T-helper 22 cell (primary cell): ENCODE measurements around the gene FLNA.
"Not testable (repeated sequence)": the region's sequence is repeated elsewhere in the genome, so short reads cannot be mapped to it uniquely, and the experiment has no call there.

Experiments used
- DNase-seq: peaks from one replicate; pipeline ENCODE4 v3.0.0-alpha.2; 2020; ENCODE audit warnings: low read depth

The FLNA gene

DNA sequence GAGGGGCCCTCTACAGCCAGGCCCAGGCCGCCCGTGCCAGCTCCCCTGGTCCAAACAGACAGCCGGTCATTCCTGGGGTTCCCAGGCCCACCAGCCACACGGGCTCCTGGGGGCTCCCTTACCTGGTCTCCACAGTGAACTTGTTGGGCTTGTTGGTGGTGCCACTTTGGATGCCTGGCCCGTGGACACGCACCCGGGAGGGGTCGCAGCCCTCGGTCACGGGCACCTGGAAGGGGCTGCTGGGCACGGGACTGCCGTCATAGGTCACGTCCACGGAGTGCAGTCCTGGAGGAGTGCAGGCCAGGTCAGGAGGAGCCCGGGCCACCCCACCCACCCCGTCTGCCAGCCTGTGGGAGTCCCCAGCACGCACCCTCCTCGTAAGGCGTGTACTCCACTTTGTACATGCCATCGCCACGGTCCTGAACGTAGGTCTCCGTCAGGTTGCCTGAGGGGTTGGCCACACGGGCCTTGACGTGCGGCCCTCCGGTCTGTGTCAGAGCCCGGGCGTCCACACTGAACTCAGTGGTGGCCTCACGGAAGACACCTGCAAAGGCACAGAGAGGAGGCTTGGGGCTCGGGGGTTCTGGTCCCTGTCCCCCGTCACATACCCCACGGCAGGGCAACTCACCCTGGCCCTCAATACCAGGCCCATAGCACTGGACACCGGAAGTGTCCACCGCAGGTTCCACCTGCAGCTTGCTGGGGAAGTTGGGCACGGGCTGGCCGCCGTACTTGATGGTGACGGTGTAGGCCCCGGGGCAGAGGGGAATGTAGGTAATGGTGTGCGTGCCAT is 14.9 kb downstream of the FLNA start:
- DNase-seq, result no peak

- no peak for DNase-seq
Observed at GRCh38 chrX:154358829-154359228, 15.6 kb downstream of the FLNA start.

DNA sequence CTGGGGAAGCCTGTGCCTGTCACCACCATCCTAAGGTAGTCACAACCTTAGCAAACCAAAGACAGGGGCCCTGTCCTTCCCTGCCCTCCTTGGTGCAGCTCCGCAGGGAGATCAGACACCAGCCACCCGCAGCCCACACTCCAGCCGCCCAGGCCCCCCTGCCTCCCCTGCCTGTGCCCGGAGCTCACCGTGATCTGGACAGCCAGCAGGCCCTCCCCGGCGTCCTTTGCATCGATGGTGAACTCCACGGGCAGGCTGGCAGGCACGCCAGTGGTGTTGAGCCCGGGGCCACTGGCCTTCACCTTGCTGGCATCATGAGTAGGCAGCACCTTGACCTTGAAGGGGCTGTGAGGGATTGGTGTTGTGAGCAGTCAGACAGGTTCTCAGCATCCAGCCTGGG is 16.4 kb downstream of the FLNA start:
- DNase-seq, result no peak

DNA sequence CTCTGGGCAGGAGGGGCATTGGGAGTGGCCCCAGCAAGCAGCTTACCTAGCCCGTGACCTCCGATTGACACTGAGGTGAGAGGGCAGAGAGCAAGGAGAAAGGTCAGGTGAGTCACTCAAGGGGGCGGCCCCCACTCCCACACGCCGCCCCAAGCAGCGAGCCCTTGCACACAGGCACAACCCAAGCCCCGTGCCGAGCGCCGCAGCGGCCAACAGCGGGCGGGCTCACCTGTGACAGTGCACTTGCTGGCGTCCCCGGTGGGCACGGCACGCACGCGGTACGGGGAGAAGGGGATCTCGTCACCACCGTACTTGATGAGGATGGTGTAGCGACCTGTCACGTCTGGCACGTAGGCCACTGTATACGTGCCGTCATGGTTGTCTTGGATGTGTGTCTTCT is 17.2 kb downstream of the FLNA start:
- DNase-seq, result no peak

- DNase-seq, result no peak
Observed at GRCh38 chrX:154356596-154356995, 17.8 kb downstream of the FLNA start.

GRCh38 chrX:154355776-154356140 is 18.7 kb downstream of the FLNA start:
- DNase-seq, result no peak

DNA sequence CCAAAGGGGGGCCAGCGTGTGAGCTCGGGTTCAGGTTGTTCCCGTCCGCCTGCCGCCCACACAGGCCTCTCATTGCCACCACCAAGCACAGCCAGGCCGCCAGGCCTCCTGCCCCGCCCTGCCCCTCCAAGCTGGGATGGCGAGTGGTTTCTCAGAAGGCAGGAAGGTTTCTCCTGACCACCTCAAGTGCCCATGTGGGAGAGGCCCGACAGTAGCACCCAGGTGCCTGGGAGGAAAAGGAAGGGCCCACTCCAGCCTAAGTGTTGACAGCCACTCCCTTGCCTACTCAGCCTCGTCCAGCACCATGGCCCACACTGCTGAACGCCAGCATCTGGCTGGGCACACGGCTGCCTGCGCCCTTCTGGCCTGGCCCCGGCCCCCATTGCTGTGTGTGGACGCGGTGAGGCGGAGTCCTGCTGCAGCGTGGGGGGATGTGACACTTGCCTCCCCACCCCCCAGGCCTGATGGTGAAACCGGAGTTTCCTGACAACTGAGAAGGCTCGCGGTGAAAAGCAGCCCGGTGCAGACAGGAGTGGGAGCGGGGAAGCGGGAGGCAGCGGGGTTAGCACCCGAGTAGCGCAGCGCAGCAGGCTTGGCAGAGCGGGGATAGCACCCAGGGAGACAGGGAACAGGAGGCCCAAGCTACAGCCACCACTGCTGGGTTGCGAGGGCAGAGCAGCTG is 19.2 kb downstream of the FLNA start:
- DNase-seq, result no peak

DNA sequence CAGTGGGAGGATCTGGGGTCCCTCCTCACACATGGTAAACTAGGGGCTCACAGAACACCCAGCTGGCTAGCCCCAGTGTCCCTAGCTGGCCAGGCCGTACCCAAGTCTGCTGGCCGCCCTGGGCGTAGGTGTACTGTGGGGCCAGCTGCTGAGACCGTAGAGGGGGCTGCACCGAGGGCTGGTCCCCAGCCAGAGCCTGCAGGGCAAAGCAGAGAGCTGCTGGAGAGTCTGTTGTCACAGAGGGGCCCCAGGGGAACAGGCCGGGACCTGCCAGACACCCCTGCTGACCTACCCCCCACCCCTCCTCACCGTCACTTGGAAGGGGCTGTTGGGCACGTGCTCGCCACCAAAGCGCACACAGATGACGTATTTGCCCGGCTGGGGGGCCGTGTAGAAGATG is 19.9 kb downstream of the FLNA start:
- no peak for DNase-seq

- no peak for DNase-seq
Observed at GRCh38 chrX:154354013-154354412, 20.4 kb downstream of the FLNA start.

DNA sequence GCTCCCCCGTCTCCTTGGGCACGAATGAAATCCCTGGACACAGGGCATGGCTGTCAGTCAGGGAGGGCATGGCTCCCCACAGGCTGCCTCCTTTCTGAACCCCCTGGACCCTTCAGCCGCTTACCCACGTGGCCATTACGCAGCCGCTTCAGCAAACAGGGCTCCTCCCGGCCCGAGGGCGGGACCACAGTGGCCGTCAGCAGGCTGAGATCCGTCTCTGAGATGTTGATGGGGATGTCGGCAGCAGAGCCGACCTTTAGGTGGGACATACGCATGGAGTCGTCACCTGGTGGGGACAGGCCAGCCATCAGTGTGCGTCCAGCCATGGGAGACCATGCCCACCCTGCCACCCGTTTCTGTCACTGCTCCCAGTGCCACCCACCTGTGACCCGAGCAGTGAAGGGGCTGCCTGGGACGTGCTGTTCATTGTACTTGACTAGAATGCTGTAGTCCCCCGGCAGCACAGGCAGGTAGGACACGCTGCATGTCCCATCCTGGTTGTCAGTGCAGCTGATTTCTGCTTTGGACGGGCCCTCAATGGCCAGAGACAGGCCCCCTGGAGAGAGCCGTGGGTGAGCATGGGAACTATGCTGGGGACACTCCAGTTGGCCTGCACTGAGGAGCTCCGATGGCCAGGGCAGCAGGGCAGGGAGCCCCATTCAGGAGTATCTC is 21.1 kb downstream of the FLNA start:
- DNase-seq, result no peak

DNA sequence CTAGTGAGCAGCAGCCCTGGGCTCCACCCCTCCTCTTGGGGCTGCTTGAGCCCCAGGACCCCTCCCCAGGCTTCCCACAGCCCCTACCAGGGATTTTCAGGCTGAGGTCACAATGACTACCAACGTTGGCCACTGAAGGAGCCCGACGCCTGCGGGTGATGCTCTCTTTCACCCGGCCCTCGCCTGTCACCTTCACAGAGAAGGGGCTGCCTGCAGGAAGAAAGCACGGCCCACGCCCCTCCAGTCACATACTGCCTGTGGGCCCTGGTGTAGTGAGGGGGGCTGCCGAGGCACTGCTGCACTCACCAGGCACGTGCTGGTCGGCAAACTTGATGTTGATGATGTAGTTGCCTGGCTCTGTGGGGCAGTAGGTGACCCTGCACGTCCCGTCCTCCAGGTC is 22.0 kb downstream of the FLNA start:
- DNase-seq, result no peak

DNA sequence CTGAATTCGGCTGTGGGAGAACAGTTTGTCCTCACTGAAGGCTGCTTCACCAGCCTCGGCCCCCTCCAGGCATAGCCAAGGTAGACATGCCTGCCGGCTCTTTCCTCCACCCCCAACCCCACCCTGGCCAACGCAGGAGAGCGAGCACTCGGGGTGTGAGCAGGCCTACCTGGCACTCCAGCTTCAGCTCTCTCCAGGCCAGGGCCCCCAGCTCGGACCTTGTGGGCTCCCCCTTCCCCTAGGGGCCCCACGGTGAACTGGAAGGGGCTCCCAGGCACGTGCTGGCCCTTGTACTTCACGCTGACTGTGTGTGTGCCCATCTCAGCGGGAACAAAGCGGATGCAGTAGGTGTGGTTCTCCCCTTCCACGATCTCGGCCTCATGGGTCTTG is 22.4 kb downstream of the FLNA start:
- DNase-seq, result no peak

DNA sequence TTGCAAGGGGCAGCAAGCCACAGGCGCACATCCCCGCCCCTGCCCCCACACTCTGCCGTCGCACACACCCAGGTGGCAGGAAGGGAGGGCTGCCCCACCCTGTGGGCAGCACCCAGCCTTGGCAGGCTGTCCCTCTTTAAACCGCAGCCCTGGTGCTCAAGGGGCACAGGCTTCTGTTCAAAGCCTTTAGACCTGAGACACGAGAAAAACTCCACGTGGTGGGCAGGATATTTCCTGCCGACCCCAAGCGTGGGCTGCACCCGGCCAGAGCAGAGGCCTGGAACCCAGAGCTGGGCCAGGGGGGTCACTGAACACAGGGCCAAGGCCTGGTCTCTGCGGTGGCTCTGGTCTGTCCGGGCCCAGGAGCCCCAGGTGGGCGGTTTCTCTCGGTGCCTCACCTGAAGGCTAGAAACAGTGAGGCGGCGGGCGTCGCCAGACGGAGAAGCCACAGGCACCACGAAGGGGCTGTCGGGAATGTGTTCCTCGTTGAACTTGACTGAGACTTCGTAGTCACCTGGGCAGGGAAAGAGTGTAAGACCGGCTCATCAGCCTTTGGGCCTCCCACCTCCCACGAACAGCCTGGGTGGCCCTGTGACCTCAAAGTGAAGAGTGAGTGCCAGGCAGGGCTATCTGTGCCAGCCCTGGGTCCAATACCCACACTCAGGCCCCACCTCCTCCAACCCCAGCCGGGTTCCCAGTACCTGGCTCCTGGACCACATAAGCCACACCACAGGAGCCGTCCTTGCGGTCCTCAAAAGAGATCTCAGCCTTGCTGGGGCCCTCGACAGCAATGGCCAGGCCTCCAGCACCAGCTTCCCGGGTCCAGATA is 23.0 kb downstream of the FLNA start:
- peak; percentile 49 for DNase-seq

GRCh38 chrX:154350429-154351182 is 23.8 kb downstream of the FLNA start:
- DNase-seq, result peak; percentile 0

DNA sequence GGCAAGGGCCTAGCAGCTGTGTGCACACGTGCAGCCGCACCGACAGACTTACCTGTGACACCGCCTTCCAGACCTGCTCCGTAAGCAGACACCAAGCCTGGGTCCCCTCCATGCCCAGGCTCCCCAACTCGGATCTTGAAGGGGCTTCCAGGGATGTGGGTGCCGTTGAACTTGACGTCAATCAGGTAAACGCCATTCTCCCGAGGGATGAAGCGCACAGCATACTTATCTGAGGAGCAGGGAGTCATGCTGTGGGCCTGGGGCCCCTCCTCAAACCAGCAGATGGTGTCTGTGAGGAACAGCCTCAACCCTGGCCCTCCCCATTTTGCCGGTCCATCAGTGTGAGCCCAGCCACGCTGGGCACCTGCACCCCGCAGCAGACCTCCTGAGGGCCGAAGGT is 24.5 kb downstream of the FLNA start:
- DNase-seq, result peak; percentile 3

- peak; percentile 26 for DNase-seq
Observed at GRCh38 chrX:154349359-154349935, 25.0 kb downstream of the FLNA start.

DNA sequence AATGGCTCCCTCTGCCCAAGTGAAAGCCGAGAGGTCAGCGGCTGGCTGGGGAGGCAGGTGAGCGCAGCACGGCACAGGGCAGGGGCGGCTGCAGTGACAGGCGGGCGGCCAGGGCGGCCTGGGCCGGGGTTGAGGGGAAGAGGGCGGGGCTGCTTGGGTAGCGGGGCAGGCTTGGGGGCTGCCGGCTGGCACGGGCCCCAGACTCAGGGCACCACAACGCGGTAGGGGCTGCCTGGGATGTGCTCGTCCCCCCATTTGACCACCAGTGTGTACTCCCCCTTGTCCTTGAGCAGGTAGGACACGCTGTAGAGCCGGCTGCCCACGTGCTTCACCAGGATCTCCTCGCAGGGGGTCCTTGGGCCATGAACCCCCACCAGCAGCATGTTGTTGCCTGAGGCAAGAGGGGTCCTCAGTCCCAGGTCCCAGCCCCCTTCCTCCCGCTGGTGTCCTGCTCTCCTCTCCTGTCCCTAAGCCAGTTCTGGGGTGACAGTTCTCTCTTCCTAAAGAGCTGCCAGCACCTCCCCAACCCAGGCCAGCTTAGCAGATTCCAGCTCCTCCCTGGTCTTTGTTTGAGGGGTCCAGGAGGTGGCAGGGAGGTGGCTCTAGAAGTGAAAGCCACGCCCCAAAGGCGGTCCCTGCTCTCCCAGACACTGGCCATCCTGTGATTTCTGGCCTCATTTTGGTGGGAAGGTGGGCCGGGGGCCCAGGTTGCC is 25.6 kb downstream of the FLNA start:
- DNase-seq, result no peak

- no peak for DNase-seq
Observed at GRCh38 chrX:154348114-154348531, 26.3 kb downstream of the FLNA start.

DNA sequence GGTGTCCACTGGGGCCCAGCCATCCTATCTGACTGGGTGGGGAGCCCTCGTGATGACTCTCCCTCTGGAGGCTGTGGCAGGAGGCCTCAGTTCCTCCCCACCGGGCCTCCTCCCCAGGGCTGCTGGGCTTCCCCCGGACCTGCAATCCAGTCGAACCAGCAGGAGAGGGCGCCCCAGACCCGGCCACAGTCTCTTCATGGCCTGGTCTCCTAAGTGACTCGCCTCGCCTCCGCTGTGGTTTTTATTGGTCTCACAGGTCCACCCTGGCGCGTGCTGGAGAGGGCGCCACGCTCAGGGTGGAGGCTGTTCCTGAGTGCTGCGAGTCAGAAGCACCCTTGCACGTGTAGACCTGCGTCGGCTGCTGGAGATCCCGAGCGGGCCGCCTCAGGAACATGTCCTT is 30.8 kb downstream of the FLNA start:
- not testable (repeated sequence) for DNase-seq

GRCh38 chrX:154343063-154343462 is 31.4 kb downstream of the FLNA start:
- DNase-seq, result not testable (repeated sequence)
